Liver (tissue), 9 donors: ENCODE data around the gene STRBP. TPM values are rescaled to one million over a fixed set of nuclear protein-coding genes. Genes with fewer than 3 reads are reported as not detected.

Source experiments
- DNase-seq: peaks from one replicate; pipeline ENCODE4 v3.0.0-alpha.2; 2017; ENCODE audit warnings: low spot score
- H3K27ac ChIP-seq, 2 donors: one replicate each; pipeline ENCODE4 v1.7.0; 2013; ENCODE audit warnings: inconsistent platforms in 2 of 2, low read length in 2 of 2, control low read depth in 1 of 2, low read depth in 1 of 2, mild to moderate bottlenecking in 1 of 2
- H3K27me3 ChIP-seq, 4 donors: one replicate each; pipeline versions ENCODE4 v1.6.1 to v1.7.0; 2013; ENCODE audit warnings: low read length in 3 of 4, inconsistent platforms in 1 of 4, mild to moderate bottlenecking in 1 of 4, moderate library complexity in 1 of 4; ENCODE audit not compliant: control insufficient read depth in 4 of 4, insufficient read depth in 4 of 4
- H3K36me3 ChIP-seq, 4 donors: one replicate each; pipeline versions ENCODE4 v1.6.1 to v1.7.0; 2013; ENCODE audit warnings: low read length in 3 of 4, mild to moderate bottlenecking in 3 of 4, low read depth in 1 of 4, moderate library complexity in 1 of 4; ENCODE audit not compliant: control insufficient read depth in 4 of 4, insufficient read depth in 3 of 4
- H3K4me1 ChIP-seq, 4 donors: one replicate each; pipeline versions ENCODE4 v1.6.1 to v1.7.0; 2013; ENCODE audit warnings: low read length in 3 of 4, mild to moderate bottlenecking in 3 of 4, moderate library complexity in 1 of 4; ENCODE audit not compliant: control insufficient read depth in 4 of 4, insufficient read depth in 4 of 4
- H3K4me3 ChIP-seq, 3 donors: one replicate each; pipeline versions ENCODE4 v1.6.1 to v1.7.0; 2013; ENCODE audit warnings: low read length in 3 of 3, control low read depth in 1 of 3, low read depth in 1 of 3, mild to moderate bottlenecking in 1 of 3
- H3K9ac ChIP-seq, 2 donors: one replicate each; pipeline ENCODE4 v1.7.0; 2013; ENCODE audit warnings: low read length in 2 of 2, mild to moderate bottlenecking in 2 of 2, moderate library complexity in 2 of 2, control low read depth in 1 of 2, low read depth in 1 of 2
- H3K9me3 ChIP-seq, 4 donors: one replicate each; pipeline versions ENCODE4 v1.6.1 to v1.7.0; 2013; ENCODE audit warnings: low read length in 3 of 4; ENCODE audit not compliant: control insufficient read depth in 4 of 4
- ATF3 ChIP-seq: IDR thresholded peaks from 2 replicates; pipeline ENCODE4 v1.6.1; 2016; ENCODE audit warnings: antibody characterized with exemption
- CTCF ChIP-seq: fragments of 150-350 bp; IDR thresholded peaks from 2 replicates; pipeline ENCODE4 v1.5.1; 2017; ENCODE audit warnings: improper control_type of control experiment, low read depth, low read length; ENCODE audit not compliant: missing input control
- EGR1 ChIP-seq, 2 donors: IDR thresholded peaks; 2 replicates each; pipeline ENCODE4 v1.6.1; 2016 to 2018; ENCODE audit warnings: antibody characterized with exemption in 2 of 2, low read depth in 2 of 2
- FOXA1 ChIP-seq: IDR thresholded peaks from 2 replicates; pipeline ENCODE4 v1.6.1; 2016; ENCODE audit warnings: antibody characterized with exemption
- FOXA2 ChIP-seq: IDR thresholded peaks from 2 replicates; pipeline ENCODE4 v1.6.1; 2016; ENCODE audit warnings: antibody characterized with exemption
- GABPA ChIP-seq, 2 donors: IDR thresholded peaks in 1 of 2; conservative IDR thresholded peaks in 1 of 2; 2 replicates each; pipeline ENCODE4 v1.6.1; 2016; ENCODE audit warnings: antibody characterized with exemption in 2 of 2, mild to moderate bottlenecking in 1 of 2, moderate library complexity in 1 of 2
- HNF4A ChIP-seq, 2 donors: conservative IDR thresholded peaks; 2 replicates each; pipeline ENCODE4 v1.6.1; 2016; ENCODE audit warnings: antibody characterized with exemption in 2 of 2, mild to moderate bottlenecking in 2 of 2
- HNF4G ChIP-seq: IDR thresholded peaks from 2 replicates; pipeline ENCODE4 v1.6.1; 2016; ENCODE audit warnings: antibody characterized with exemption
- JUND ChIP-seq, 2 donors: IDR thresholded peaks; 2 replicates each; pipeline ENCODE4 v1.6.1; 2016; ENCODE audit warnings: antibody characterized with exemption in 2 of 2
- MAX ChIP-seq: IDR thresholded peaks from 2 replicates; pipeline ENCODE4 v1.6.1; 2016; ENCODE audit warnings: antibody characterized with exemption
- NR2F2 ChIP-seq: IDR thresholded peaks from 2 replicates; pipeline ENCODE4 v1.6.1; 2016; ENCODE audit warnings: antibody characterized with exemption
- RAD21 ChIP-seq, 2 donors: IDR thresholded peaks; 2 replicates each; pipeline ENCODE4 v1.6.1; 2016; ENCODE audit warnings: antibody characterized with exemption in 2 of 2, mild to moderate bottlenecking in 2 of 2
- REST ChIP-seq: IDR thresholded peaks from 2 replicates; pipeline ENCODE4 v1.6.1; 2016; ENCODE audit warnings: antibody characterized with exemption, mild to moderate bottlenecking
- RXRA ChIP-seq, 2 donors: IDR thresholded peaks; 2 replicates each; pipeline ENCODE4 v1.6.1; 2017 to 2018; ENCODE audit warnings: antibody characterized with exemption in 2 of 2, mild to moderate bottlenecking in 1 of 2
- SP1 ChIP-seq: IDR thresholded peaks from 2 replicates; pipeline ENCODE4 v1.6.1; 2018; ENCODE audit warnings: antibody characterized with exemption, mild to moderate bottlenecking
- TAF1 ChIP-seq: conservative IDR thresholded peaks from 2 replicates; pipeline ENCODE4 v1.6.1; 2016; ENCODE audit warnings: antibody characterized with exemption, mild to moderate bottlenecking
- YY1 ChIP-seq: IDR thresholded peaks from 2 replicates; pipeline ENCODE4 v1.6.1; 2016; ENCODE audit warnings: antibody characterized with exemption, mild to moderate bottlenecking
- ZBTB33 ChIP-seq: IDR thresholded peaks from 2 replicates; pipeline ENCODE4 v1.6.1; 2016; ENCODE audit warnings: antibody characterized with exemption
- WGBS: extraction: QIAGEN DNeasy Blood & Tissue Kit; methylation state at CpG from one replicate; pipeline ENCODE4 v1.1.7; 2013; 5-methylcytosine and 5-hydroxymethylcytosine counted together
- polyA plus RNA-seq, 2 donors: library from polyadenylated mRNA; stranded (reverse) in 1 of 2; unstranded in 1 of 2; fragments of 200-250 nt in 1 of 2; fragments of >200 nt in 1 of 2; fragmentation: Nextera tagmentation in 1 of 2; extraction: Ambion mirVana in 1 of 2; gene quantifications; one replicate each; pipeline versions ENCODE4 v1.2.1 to v1.2.3, GENCODE V29; 2013 to 2015
- total RNA-seq, 2 donors: library from RNA; depleted of rRNA; stranded (reverse); fragments of >200 nt; gene quantifications; one replicate each; pipeline ENCODE4 v1.2.3, GENCODE V29; 2014
- donor health status: healthy.
- donor health status: healthy.
- donor health status: healthy.
- donor health status: healthy.
- donor health status: healthy.

Gene STRBP
- total and polyA plus RNA-seq, 4 donors, result 4.3 to 17.2 (median 8.5) TPM

GRCh38 chr9:123175854-123176629, 92.3 kb downstream of the STRBP start:
- DNase-seq, result no peak
- Histone ChIP-seq H3K36me3 (peaks cover 0 to 5% (median under 1%) of the 10 kb centered on the region in 4 donors), H3K4me1 (no peaks in the 10 kb centered on the region), H3K9me3 (no peaks in the 10 kb centered on the region), H3K27me3 (no peaks in the 10 kb centered on the region), H3K27ac (no peak overlapping the region), H3K4me3 (no peak overlapping the region), H3K9ac (no peak overlapping the region)
- 88% methylated on average over 4 of the region's 4 CpGs for WGBS
- TF ChIP-seq HNF4A (conservative IDR thresholded peaks at IDR 0.05), result no peak
- TF ChIP-seq CTCF, result no peak
- no peak for TF ChIP-seq MAX
- TF ChIP-seq RAD21 (IDR thresholded peaks at IDR 0.05), result no peak
- no peak for TF ChIP-seq FOXA1
- TF ChIP-seq JUND (IDR thresholded peaks at IDR 0.05), result no peak
- TF ChIP-seq NR2F2, result no peak
- no peak for TF ChIP-seq EGR1 (IDR thresholded peaks at IDR 0.05; ENCODE audit: low read depth in 2 of 2)
- no peak for TF ChIP-seq ZBTB33
- TF ChIP-seq REST, result no peak
- no peak for TF ChIP-seq HNF4G
- no peak for TF ChIP-seq ATF3
- no peak for TF ChIP-seq YY1
- TF ChIP-seq TAF1, result no peak
- no peak for TF ChIP-seq SP1
- no peak for TF ChIP-seq RXRA (IDR thresholded peaks at IDR 0.05)
- TF ChIP-seq GABPA (IDR thresholded peaks at IDR 0.05 in 1 of 2, conservative IDR thresholded peaks at IDR 0.05 in 1 of 2), result no peak
- TF ChIP-seq FOXA2, result no peak
